Cardiac septum (tissue), 1 donor: ENCODE data around the gene CENPC. TPM values are rescaled to one million over a fixed set of nuclear protein-coding genes. Genes with fewer than 3 reads are reported as not detected.

Experiments used
- DNase-seq: peaks from one replicate; pipeline ENCODE4 v3.0.0-alpha.2; 2020; ENCODE audit warnings: low spot score
- intact Hi-C: fragments of 100-400 bp; cut with DNase I; formaldehyde crosslinking; loops from one replicate; pipeline ENCODE4 v1.14.0; 2022
- total RNA-seq: library from RNA; stranded (reverse); fragmentation: NEBNext Ultra II Directional; extraction: Animal tissue kit (Norgen Biotek cat#: 25700); gene quantifications from one replicate; pipeline ENCODE4 v1.2.1, GENCODE V29; 2021
- donor health status: DM: no; HTN: no; CAD: no.

The CENPC gene
- total RNA-seq, 1 donor from 2014 or later, result 9.3 TPM

GRCh38 chr4:67436742-67437141, 108.6 kb downstream of the CENPC start:
- DNase-seq, result no peak
- intact Hi-C loops, result no loop called here

DNA sequence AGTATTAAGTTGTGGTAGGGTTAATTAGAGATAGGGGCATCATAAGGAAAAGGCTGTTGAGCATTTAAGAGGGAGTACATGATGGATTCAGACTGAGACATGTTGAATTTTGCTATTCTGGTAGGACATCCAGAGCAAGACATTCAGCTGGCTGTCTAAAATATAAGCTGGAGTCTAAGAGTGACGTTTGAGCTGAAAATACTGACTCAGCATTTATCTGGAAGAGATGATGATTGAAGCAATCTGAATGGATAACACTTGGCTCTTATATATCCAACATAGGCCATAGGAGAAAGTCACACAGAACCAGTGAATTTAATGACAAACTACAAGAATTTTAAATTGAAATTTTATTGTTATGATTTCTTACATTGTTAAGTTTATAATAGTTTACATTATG, 114.3 kb downstream of the CENPC start:
- intact Hi-C loops, result no loop called here
- no peak for DNase-seq

- intact Hi-C loops, result no loop called here
Observed at GRCh38 chr4:67428819-67429218, 116.5 kb downstream of the CENPC start.

More at GRCh38 chr4:67428819-67429218, 116.5 kb downstream of the CENPC start:
- no peak for DNase-seq

Other genes starting within 250 kb of the CENPC start
- not detected for gene STAP1, start 13.2 kb upstream of the CENPC start, total RNA-seq
- 24.0 TPM for gene UBA6, start 155.7 kb upstream of the CENPC start, total RNA-seq
- not detected for gene GNRHR, start 208.9 kb upstream of the CENPC start, total RNA-seq